Stimulated activated CD4-positive, alpha-beta T cell treated with anti-CD3 and anti-CD28 coated beads, Interleukin-4, amount 100 ng/mL, for 4 hours (primary cell): ENCODE measurements around the gene OSM.

Experiments used
- DNase-seq, 2 experiments: peaks; one replicate each; pipeline ENCODE4 v3.0.0-alpha.2; 2020

OSM gene

GRCh38 chr22:30262917-30263741, 3.5 kb downstream of the OSM start:
- DNase-seq: peak; percentile 70 to 83

- DNase-seq: no peak
Measured at GRCh38 chr22:30262112-30262511, 4.5 kb downstream of the OSM start.

GRCh38 chr22:30261134-30261533, 5.5 kb downstream of the OSM start:
- no peak for DNase-seq

GRCh38 chr22:30260682-30261081, 6.0 kb downstream of the OSM start:
- DNase-seq: no peak

GRCh38 chr22:30260276-30260675, 6.4 kb downstream of the OSM start:
- no peak for DNase-seq

- DNase-seq: no peak
Measured at GRCh38 chr22:30254314-30254713, 12.3 kb downstream of the OSM start.

GRCh38 chr22:30253205-30253852, 13.3 kb downstream of the OSM start:
- no peak for DNase-seq

- DNase-seq: no peak
Measured at GRCh38 chr22:30252411-30253204, 14.0 kb downstream of the OSM start.

- no peak for DNase-seq
Measured at GRCh38 chr22:30251711-30252110, 14.9 kb downstream of the OSM start.

GRCh38 chr22:30250661-30251267, 15.9 kb downstream of the OSM start:
- peak in 1 of 2 experiments; percentile 34 for DNase-seq

GRCh38 chr22:30250039-30250565, 16.5 kb downstream of the OSM start:
- DNase-seq: no peak

- no peak for DNase-seq
Measured at GRCh38 chr22:30249049-30250038, 17.3 kb downstream of the OSM start.

- DNase-seq: no peak
Measured at GRCh38 chr22:30248484-30248883, 18.2 kb downstream of the OSM start.

- no peak for DNase-seq
Measured at GRCh38 chr22:30247974-30248373, 18.7 kb downstream of the OSM start.

- DNase-seq: no peak
Measured at GRCh38 chr22:30247561-30247960, 19.1 kb downstream of the OSM start.

GRCh38 chr22:30246814-30247376, 19.8 kb downstream of the OSM start:
- DNase-seq: no peak

GRCh38 chr22:30245985-30246813, 20.5 kb downstream of the OSM start, which contains the start of gene LIF:
Gene LIF, minus strand, starts transcription at chr22:30246759. Its CDS starts 64 bp downstream, at chr22:30246695.
- peak; percentile 63 for DNase-seq

- DNase-seq: no peak
Measured at GRCh38 chr22:30245181-30245984, 21.3 kb downstream of the OSM start.

- no peak for DNase-seq
Measured at GRCh38 chr22:30244641-30245040, 22.0 kb downstream of the OSM start.
